ENCODE data around the gene DOCK11.

GRCh38 chrX:118474586-118474985 is 21.0 kb upstream of the DOCK11 start:
- TF ChIP-seq CTCF (IDR thresholded peaks at IDR 0.05): no peak
- no peak for TF ChIP-seq POLR2A (IDR thresholded peaks at IDR 0.05)
